ENCODE results near the gene NRIP3.
"Not testable (repeated sequence)": the region's sequence is repeated elsewhere in the genome, so short reads cannot be mapped to it uniquely, and the experiment has no call there.

Gene NRIP3

DNA sequence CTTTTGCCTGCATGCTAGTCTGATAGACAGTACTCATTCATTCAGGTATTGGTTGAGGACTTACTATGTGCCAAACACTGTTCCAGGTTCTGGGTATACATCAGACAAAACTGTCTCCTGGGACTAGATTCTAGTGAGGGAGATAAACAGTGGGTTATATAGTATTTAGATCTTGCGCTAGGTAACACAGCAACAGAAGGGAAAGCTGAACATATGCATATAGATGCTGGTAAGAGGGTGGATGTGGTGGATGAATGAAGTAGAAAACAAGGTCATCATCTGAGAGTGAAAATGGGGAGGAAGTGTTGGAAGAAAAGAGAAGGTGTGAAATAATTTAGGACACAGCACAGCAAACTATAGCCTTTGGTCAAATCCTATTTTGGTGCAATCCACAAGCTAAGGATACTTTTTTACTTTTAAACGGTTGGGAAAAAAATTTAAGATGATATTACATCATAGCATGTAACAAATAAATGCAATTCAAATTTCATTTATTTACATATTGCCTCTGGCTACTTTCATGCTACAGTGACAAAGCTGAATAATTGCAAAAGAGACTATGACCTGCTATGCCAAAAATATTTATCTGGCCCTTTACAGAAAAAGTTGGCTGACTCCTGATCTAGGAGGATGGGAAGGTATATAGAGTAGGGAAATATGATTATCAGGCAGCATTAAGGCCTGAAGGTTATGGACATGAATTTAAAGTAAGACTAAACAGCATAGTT is 32.4 kb downstream of the NRIP3 start:
- DNase-seq (ENCODE audit: low read depth), result no peak

DNA sequence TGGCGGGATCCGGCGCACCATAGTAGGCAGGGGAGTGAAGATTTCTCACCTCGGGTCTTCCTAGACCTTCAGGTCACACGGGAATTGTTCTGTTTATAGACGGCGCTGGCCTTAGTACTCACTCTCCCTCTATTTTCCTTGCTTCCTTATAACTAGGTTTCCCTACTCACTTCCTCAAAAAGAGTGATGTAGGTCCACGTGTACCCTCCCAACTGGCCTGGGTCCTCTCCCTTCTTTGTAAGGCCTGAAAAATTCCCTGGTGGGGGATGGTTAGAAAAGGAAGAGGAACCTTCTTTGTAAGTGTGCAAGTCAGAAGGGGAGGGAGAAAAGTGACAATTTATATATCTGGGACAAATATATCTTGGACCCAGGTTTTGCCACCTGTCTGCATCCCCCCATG is 36.6 kb downstream of the NRIP3 start:
- no peak for DNase-seq (ENCODE audit: low read depth)

DNA sequence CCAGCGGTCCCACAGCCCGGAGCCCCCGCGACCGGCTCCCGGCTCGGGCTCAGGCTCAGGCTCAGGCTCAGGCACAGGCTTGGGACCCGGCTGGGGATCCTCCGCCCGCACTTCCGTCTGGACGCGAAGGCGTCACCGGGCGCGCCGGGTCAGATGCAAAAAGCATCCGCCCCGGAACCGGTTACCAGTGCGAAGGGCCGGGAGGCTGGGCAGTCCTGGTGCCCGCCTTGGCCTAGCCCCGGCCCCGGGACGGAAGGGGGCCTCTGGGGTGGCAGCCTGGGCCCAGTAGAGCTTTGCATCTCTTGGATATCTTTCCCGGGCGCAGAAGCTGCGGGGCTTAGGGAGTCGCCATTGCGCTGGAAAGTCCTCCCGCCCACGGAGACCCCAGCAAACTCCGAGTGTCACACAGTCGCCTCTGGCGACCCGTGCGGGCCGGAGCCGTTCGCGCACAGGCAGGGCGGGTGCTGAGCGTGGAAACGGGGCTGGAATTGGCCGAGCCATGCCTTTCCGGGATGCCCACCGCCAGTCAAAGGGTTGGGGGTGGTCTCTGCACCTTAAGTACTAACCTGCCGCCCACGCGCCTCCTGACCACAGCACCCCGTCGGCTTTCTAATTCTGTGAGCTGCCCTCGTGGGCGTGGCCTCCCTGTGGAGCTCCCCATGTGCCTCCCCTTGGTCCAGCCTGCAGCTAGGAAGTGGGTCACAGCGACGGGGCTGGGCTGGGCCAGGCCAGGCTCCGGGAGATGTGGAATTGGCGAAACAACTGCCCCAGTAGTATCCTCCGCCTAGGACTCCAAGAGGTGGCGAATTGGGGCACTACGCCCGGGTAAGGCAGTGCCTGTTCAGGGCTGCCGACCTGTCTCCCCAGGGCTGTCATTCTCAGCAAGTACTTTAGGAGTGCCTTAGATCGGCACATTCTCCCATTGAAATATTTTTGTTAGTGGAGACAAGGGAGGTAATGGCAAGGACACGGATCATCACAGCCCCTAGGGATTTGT is 39.2 kb downstream of the NRIP3 start, which contains the start of gene TMEM9B:
Gene TMEM9B (minus strand): TSS at position 119 of the 997 bp plus-strand sequence. CDS start 129 bp downstream, outside the sequence.
- DNase-seq (ENCODE audit: low read depth), result peak; percentile 60

DNA sequence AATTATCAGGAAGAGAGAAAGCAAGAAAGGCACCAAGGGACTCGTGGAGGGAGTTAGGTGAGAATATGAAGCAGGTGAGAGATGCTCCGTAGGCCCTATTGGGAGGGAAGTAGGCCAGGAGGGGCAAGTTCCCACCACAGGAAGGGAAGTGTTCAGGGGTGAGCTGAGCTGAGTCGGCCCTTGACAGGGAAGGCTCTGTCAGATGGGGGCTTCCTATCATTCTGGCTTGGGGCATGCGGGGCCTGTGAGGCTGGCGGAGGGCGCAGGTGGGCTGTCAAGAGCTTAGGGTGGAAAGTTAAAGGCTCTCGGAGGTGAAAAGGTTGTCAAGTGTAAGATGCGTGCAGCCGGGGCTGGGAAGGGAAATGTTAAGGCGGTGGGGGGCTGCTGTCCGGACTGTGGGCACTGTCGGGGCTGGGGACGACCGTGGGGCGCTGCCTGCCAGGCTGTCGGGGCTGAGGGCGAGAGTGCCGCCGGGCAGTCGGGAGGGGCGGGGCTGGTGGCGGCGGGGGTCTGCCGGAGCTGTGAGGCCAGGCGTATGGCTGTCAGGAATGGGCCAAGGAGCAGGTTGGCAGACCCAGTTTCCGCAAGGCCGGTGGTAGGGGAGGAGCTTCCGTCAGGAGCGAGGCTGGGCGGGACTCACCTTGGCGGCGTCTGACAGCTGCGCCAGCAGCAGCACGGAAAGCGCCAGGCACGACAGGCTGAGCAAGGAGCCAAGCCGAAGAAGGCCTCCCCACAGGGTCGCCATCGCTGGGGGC is 40.1 kb downstream of the NRIP3 start:
- peak; percentile 69 for DNase-seq (ENCODE audit: low read depth)

DNA sequence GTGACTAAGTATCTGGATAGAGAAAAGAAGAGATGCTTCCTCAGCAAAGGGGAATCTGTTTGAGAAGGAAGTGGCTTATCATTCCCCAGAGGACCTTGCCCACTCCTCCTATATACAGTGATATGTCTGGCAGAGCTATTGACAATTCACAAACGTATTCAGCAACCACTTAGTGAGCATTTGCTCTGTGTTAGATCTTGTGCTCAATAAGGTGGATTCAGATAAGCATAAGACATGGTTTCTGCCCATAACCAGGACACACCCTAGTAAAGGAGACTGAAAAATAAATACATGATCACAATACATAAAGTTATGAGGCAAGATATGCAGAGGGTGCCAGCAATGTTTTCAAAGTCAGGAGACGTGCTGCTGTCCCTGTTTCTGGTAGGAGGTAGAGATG is 41.0 kb downstream of the NRIP3 start:
- no peak for DNase-seq (ENCODE audit: low read depth)

DNA sequence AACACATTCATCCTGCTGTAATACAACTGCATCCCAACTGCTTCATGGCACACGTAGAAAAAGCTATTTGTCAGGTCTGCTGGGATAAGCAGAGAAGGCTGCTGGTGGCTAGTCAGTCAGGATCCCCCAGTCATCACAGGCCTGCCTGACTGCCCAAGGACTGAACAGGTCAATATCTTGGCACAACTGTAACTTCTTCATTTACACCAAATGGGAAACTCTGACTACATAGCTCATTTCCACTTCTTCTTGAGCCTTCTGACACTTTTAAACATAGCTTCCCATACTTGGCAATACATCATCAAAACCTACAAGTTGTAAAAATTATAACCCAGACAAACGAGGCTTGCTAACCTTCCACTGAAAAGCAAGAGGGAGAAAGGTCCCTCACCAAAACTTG is 42.4 kb downstream of the NRIP3 start:
- DNase-seq (ENCODE audit: low read depth), result no peak

DNA sequence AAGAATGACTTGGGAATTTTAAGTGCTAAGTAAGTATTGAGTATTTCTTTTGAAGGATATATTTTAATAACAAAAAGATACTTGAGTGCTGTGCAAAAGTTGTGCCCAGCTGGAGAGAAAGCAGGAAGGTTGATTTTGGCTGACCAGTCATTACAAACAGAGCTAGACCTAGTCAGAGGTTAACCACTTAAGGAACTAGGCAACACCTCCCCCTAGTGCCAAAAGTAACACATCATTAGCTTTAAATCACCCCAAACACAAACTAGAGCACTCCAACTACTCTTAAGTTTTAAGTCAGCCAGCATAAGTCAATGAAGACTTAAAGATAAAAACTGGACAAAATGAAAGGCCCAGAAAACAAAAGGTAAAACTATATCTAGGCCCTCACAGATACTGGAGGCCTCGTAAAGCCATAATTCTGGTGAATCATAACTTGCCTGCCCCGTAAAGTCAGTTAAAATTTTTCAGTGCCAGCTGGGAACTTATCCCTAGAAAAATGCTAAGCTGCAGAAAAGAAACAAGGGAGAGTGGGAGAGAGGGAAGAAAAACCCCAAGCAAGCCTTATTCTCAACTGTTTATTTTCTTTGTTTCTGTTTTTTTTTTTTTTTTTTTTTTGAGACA is 44.1 kb downstream of the NRIP3 start:
- DNase-seq (ENCODE audit: low read depth), result peak; percentile 3

DNA sequence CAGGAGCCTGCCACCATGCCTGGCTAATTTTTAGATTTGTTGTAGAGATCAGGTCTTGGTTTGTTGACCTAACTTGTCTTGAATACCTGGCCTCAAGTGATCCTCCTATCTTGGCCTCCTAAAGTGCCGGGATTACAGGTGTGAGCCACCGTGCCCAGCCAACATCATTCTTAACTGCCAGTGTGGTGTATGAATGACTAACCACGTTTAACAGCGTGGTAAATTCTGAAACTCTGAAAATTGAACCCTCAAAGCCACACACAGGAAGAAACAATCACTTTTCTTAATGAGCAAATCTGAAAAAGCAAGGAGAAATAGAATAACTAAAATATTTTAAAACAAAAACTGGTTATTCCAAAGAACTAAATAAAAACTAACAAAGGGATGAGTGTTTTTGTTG is 46.9 kb downstream of the NRIP3 start:
- DNase-seq (ENCODE audit: low read depth), result no peak

DNA sequence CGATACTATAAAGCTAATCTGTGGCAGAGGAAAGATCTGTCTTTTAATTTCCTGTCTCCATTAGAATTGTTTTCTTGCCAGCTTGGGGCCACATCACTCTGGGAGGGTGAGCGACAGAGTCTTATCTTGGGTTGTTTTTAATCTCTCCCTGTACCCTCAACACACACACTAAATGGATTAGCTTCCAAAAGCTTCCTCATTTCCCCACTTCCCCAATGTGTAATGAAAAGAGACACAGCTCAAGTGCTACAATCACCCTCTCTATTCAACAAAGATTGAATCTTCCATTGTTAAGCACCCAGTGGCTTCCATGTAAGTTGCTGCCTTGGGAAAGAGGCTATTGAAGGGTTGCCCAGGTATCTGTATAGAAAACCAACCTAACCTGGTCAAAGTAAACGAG is 54.9 kb downstream of the NRIP3 start:
- DNase-seq (ENCODE audit: low read depth), result no peak

DNA sequence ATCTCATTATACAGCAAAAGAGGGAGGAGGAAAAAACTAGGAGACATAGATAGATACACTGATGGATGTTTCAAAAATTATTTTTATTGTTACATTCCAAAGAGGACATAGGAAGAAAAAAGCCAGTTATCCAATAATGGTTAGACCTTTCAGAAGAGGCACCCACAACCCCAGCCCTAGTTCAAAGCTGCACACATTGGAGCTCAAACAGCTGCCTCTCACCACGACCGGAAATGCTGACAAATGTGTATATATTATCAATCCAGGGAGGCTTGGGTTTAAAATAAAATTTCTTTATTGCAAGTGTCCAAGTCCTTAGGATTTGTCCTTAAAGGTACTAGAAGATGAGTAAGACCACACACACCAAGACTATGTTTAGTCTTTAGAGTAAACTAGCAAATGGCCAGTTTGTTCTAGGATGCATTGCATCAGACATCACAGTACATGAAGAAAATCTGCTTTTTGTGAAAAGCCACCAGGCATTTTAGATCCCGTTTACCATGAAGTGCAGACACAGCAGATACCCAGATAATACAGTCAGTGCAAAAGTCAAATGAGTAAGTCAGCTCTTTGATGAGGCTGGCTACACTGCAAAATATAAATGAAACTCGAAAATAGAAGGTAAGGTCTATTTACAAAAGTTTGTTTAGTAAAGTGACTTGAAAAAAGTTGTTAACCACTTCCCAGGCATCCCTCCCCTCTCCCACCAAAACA is 56.4 kb downstream of the NRIP3 start:
- DNase-seq (ENCODE audit: low read depth), result no peak

DNA sequence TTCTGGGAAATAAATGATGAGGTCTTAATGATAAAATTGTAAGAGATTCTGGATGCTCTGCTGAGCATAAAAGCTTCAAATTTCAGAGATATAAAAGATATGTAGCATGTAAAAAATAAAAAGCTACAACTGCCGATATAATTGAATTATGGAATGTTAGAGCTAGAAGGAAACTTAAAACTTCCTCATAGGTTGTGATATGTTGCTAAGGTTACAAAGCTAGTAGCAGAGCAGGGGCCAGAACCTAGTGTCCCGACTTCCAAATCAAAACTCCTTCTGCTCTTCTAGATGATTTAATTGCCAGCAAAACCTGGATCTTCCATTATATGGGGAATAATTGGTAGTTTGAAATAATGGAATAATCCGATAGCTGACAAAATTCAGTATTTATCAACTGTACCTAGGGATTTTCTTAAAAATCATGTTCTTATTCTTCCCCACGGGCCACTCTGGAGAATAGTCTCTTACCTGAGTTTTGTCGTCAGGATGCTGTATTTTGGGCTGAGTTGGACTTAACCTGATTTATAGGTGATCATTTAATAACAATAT is 61.2 kb downstream of the NRIP3 start, which contains the start of gene ASCL3:
Gene ASCL3 (minus strand): TSS at position 499 of the 549 bp plus-strand sequence. CDS start 4,855 bp downstream, outside the sequence.
- DNase-seq (ENCODE audit: low read depth), result no peak

DNA sequence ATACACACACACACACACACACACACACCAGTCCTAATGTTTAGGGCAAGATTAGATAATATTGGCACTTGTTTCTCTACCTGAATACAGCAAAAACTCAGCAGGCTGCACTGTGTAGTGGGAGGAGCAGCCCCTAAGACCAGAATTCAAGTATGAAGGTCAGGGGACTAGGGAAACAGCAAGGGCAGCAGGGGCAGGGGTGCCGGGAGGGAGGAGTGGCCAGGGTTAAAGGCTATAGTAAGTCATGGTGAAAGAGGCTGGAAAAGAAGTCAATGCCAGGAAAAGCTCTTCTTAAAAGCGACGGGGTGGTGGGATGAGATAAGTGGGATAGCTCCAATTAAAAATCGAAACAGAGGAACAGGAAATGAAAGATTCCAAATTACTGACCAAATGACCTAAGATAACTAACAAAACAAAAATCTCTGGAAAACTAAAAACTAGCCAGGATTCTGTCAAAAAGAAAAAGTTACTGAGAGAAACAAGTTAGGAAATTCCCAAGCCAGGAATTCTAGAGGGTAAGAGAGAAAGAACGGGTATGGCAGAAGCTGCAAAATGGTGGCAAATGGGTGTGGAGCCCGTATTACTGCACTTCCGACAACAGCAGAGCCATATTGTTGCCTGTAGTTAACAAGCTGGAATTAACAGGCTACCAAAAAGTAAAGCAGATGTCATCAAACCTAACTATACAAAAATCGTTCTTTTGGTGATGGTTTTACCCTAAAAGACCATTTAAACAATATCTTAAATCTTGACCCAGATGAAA is 62.3 kb downstream of the NRIP3 start:
- DNase-seq (ENCODE audit: low read depth), result no peak

DNA sequence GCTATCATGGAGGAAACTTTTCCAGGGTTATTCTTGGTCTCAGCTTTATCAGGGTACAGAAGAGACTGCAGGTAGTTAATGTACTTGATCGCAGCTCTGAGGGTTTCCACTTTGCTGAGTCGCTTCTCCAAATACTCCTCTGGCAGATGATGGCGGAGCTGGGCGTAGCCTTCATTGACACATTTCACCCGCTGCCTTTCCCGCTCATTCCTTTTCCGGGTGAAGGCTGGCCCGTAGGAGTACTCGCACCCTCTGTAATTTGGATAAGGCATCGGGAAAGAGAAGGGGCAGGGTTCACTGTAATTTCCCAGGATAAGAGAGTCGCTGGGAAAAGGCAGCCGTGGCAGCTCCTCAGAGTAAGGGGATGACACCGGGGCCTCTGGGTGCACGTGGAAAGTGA is 66.1 kb downstream of the NRIP3 start:
- DNase-seq (ENCODE audit: low read depth), result no peak

DNA sequence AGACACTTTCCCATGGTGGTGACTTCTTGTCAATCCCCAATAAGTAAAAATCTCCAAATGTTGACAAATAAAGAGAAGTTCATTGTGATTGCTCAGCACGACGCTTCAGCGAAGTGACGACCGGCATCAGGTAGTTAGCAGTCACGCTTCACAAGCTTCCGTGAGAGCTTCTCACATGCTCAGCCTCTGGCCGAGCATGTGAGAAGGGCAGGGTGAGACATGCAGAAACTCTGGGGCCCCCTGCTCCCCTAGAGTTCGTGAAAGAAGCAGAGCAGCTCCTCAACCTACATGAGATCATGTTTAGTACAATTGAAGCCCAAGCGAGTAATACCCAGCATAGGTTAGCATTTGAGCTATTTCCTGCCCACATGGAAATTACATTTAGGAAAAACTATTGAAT is 66.6 kb downstream of the NRIP3 start:
- DNase-seq (ENCODE audit: low read depth), result no peak

DNA sequence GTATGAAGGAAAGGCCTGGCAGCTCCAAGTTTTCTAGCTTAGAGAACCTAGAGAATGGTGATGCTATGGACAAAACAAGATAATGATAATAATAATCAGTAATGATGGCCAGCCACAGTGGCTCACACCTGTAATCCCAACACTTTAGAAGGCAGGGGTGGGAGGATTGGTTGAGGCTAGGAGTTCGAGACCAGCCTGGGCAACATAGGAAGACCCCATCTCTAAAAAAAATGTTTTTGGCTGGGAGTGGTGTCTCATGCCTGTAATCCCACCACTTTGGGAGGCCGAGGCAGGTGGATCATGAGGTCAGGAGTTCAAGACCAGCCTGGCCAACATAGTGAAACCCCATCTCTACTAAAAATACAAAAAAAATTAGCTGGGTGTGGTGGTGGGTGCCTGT is 68.0 kb downstream of the NRIP3 start:
- not testable (repeated sequence) for DNase-seq (ENCODE audit: low read depth)

DNA sequence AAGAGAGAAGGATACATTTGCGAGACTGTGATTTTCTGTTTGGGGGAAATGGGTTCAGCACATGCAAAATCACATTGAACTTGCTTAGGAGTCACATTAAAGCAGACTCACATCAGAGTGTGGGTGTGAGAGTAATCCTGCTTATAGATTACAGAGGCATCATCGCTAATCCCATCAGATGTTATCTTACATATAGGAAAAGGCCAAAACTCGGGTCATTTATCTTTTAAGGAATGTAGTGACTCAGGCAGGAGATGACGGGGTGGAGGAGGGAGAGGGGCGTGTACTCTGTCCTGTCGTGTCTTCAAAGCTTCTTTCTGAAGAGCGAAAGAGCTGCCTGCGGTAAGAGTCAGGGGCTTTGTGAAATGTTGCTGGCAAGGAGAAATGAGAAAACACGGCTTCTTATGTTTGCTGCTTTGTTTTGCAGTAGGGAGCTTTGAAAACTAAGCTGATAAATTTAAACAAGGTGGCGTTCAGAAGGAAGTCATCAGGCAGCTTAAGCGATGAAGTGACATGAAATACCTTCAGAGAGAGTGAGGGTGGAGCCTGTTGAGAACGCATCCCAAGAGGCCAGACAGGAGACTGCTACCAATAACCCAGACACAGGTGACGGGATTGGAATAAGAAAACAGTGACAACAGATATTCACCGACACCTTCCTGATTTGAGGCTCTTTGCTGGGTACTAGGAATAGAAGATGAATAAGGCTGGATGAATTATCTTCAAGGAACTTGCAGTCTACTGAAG is 68.9 kb downstream of the NRIP3 start:
- no peak for DNase-seq (ENCODE audit: low read depth)

DNA sequence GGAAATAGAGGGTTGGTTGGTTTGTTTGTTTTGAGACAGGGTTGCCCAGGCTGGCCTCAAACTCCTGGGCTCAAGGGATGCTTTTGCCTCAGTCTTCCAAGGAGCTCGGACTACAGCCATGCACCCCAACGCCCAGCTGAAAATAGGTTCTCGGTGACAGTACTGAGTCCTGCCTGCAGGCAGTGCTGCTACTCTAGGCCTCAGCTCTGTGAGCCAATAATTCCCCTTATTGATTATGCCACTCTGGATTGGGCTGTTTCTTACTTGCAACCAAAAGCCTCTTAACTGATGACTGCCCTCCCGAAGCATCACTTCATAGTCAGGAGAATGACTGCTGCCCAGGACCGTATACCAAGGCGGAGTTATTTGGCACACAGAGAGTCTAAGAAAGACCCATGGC is 69.9 kb downstream of the NRIP3 start:
- no peak for DNase-seq (ENCODE audit: low read depth)

DNA sequence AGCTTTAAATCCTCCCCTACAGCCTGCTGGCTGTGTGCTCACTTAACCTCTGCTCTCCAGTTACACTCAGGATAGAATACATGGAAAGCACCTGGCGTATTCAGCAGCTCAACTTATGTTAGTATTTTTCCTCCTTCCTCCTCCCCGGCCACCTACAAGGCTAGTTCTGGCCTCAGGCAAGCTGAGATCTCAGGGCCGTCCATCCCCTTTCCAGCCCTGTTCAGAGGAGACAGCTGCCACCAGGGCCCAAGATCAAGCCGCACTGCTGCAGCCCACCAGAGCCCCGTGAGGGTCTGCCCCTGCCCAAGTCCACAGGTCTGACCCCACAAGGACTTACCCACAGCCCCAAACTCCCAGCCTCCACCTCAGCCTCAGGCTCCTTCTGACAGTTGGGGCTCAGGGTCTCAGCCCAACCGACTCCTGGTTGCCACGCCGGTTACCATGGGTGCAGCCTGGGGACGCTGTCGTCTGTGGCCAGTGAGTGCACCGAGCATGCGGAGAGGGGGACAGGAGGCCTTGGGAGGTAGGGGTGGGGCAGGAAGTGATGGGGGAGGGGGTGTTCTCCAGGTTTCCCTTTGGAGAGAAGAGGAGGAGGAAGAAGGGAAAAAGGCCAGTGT is 71.1 kb downstream of the NRIP3 start, which contains the start of gene C11orf16:
Gene C11orf16 (minus strand): TSS at position 384 of the 617 bp plus-strand sequence. CDS start 639 bp downstream, outside the sequence.
- no peak for DNase-seq (ENCODE audit: low read depth)
